SKM-1 (cell line): ENCODE results near the gene RGS16.

Experiments used
- DNase-seq: peaks from one replicate; lab custom pipeline; 2025; ENCODE audit not compliant: unreplicated experiment; lab: John Stamatoyannopoulos, UW

The RGS16 gene

DNA sequence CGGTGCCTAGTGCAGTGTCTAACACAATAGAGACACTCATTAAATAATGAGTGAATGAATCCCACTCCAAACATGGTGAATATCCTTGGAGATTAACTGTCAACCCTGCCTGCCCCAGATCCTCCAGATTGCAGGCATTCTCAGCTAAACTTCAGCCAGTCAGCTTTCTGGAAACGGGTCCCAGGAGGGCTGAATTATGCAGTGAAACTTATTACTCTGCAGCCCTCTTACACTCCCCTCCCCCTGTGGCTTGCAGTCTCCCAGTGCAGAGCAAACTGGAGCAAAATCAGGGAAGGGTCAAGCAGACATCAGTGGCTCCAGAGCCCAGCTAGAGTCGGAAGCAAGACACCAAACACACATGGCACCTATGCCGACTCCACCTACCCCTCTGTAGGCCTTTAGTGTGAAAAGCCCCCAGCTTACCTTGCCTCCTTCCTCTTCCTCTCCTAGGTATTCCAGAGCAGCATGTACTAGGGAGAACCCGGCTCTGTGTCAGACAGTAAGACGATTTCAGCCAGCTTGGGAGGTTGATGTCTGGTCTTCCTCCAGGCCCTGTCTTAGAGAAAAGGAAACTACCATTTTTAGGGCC lies 6.5 kb upstream of the RGS16 start:
- DNase-seq, result no peak

DNA sequence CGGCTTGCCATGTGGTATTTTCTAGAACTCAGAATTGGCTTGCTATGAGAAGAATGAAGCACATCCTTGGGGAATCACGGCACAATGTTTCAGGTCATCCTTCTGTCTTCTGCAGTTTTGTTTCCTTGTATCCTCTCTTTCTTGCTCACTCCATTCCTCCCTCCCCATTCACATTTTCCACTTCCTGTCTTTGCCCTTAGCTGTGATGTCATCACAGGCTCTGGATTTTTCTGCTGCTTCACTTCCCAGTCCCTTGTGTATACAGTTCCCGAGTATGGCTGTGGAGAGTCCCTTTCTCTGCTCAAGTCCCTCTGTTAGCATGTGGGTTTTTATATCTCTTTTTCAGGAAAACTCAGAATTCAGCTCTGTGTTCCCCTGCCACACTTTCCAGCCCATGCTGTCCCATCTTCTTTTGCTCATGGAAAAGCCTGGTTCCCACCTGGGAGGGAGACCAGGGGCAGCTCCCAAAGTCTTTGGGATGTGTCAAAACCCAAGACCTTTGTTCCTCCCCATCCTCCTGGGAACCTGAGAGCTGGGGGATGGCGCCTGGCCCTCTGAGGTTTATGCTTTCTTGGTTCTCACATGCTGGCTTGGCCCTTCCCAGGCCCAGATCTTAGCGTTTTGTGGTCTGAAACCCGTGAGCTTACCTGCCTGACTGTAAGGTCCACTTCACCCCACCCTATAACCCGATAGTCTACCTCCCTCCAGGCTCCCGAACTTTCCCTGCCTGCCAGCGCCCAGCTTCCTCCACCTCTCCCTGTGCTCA lies 4.8 kb upstream of the RGS16 start:
- no peak for DNase-seq

DNA sequence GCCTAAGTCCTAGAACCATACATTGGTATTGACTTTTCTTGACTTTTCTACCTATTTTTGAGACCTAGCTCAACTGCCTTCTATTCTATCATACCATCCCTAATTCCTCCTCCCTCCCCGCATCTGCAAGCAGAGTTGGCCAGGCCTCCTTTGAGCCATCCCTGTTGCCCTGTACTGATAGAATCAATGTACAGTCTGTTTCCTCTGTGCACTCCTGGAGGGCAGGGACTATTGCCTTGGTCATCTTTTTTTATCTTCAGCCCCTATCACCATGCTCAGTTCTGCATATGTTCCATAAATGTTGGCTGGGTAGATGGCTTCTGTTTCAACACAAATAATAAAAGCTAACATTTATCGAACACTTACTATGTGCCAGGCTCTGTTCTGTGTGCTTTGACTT lies 4.0 kb upstream of the RGS16 start:
- DNase-seq, result no peak

DNA sequence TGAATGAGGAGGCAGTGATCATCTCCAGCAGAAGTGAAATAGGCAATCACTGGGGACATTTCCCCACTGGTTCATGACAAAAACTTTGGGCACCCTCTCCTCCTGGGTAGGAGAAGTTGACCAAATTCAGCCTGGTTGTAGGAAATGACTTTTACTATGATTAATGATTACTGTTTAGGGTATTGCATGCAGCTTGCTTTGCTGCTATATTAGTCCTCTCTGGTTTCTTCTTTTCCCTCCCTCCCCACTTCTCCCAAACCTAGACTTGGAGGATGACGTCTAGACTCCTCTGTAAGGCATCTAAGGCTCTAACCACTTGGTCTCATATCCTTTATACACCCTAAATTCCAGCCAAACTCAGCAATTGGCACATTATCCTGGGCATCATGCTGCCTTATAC lies 3.4 kb upstream of the RGS16 start:
- DNase-seq, result no peak

DNA sequence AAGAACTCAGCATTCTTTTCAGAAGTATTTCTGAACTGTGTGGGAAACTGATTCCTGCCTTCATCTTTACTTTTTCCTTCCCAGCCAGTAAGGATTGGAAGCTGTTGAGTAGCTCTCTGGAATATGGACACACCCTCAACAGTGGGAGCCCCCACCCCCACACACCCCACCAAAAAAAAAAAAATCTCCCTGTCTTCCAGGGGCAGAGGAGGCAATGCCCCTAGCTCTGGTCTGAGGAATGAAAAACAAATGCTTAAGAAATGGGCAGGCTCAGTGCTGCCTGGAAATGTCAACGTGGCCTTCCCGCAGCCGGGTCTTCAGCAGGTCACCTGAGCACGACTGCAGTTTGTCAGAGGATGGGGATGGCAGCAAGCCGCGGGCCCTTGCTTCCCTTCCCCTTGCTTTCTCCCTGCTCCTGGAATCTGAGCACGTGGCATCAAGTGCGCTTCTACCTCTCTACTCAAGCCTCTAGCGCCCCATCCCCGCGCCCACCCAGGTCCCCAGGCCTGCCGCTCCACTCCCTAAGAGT lies 479 bp downstream of the RGS16 start:
- DNase-seq, result no peak

DNA sequence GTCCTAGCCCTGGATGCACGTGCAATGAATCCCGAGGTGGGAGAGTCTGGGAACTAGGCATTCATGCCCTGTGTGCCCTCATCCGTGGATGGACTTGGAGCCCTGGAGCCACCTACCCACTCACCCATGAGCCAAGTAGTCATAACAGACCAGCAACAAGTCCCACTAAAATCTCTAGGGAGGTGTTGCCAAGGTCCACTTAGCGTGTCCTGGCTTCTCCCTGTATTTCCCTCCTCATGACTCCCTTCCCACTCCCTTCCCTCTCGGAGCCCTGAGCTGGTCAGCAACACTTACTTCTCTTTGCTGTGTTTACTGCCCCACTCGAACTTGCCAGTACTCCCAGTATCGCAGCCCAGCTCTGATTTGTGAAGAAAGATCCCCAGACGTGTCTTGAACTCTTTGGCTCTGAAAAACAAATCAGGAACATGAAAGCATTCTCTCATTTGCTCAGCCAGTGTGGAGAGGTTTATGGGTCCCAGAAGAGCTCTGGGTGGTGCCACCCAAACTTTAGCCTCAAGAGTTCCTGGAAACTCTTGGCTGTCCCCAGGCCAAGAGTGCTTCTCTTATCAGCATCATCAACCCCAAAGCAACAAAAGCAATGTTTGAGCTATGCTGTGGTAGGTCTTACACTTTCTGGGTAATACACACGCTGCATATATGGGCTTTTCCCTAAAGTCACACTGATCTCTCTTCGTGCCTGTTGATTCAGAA lies 1.1 kb downstream of the RGS16 start:
- DNase-seq, result no peak

DNA sequence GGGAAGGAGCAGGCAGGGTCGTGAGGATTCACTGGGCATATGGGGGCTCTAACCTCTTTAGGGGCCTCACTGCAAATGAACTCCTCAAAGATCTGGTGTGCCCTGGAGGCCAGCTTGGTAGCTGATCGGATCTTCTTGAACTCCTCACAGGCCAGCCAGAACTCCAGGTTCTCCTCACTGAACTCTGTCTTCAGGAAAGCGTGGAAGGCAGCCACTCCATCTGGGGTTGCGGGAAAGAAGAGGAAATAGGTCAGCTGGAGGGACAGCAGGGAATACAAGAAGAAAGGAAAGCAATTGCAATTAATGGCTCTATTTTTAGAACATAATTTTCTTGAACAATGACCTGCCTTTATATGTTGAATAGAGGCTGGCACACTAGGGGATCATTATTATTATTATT lies 2.3 kb downstream of the RGS16 start:
- DNase-seq, result no peak

DNA sequence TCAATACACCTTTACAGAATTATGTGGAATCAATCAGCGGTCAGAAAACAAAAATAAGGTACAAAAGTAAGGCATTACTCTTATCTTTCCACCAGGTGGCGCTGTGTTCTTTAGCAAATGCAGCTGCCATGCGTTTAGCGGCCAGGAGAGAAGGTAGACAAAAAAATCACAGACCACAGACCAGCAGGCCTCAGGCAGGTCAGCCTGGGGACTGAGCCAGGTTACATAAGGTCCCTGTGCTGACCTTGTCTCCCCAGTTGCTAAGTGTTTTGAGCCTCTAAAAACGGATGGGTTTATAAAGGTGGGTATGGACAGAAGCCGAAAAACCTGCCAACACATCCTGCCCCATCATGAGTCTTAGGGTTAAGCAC lies 2.8 kb downstream of the RGS16 start:
- peak; percentile 89 for DNase-seq

DNA sequence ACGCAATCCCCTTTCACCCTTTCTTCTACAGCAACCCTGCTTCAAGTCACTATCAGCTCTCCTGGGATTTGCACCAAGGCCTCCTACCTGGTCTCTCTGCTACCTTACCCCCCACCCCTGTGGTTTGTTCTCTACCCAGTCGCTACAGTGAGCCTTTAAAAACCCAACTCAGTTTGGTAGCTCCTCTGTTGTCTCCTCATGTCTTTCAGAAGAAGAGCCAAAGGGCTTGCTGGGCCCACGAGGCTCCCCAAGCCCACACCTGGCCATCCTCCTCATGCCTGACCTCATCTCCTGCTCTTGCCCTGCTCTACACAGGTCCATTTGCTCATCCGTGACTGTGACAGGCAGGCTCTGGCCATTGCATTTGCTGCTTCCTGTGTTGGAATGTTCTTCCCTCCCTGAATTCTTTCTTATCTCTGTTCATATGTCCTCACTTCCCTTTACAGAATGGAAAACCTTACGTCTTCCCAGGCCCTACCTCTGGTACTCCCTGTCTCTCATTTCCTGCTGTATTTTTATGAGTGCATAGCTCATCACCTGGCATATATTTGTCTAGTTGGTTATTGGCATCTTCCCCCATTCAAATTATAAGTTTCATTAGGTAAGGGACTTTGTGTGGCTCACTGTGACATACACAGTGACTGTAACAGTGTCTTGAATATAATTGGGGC lies 3.3 kb downstream of the RGS16 start:
- DNase-seq, result no peak

DNA sequence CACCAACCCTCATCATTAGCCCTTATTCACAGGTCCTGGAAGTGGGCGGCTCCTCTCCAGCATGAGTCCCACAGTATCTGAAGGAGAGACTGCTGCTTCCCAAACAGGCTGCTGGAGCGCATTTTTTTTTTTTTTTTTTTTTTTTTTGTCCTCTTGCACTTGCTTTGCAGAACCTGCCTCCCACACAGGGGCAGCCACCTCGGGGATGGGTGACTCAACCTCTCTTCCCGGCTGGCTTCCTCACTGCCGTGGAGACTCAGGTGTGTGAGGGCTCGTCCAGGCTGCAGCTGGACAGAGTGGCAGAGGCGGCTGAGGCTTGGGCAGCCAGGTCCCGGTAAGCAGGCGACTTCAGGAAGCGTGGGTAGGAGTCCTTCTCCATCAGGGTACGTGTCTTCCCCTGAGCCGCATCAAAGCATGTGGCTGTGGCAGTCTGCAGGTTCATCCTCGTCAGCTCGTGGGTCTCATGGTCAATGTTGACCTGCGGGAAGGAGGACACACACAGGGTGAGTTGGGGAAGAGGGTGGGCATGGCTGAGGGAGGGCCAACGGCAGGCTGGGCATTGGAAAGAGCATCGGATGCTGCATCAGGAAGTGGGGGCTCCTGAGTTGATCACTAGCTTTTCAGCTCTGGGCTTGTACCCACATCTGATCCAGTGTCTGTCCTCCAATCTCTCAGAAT lies 4.0 kb downstream of the RGS16 start:
- no peak for DNase-seq

DNA sequence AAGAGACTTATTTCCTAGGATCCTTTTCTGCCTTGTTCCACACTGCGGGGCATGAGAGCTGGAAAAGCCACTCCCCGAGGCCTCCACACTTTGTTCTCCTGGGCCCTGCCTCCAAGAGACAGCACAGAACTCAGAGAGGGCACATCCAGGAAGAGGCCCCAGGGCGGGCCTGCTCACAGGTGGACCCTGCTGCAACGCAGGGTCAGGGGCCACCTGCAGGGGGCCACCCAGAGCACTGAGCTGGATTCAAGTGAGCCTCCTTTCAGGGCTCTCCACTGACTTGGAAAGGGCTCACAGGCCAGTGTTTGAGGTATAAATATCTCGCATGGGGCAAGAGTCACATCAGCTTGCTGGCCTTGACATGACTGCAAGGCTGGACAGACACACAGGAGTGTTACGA lies 4.8 kb downstream of the RGS16 start:
- no peak for DNase-seq

DNA sequence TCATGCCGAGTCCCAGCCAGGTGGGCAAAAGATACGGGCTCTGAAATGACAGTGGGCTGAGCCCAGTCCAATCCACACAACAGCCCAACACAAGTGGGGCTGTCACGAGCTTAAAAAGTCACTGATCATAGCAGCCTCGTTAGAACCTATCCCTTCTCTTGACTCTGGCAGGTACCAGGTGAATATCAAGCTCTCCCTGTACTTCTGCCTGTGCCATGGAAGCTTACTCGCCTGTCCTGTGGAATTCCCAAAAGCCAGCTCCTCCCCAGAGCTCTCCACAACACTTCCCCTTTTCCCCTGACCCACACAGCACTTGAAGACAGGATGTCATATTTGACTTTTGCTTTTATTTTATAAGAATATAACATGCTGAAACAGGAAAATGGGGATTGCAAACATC lies 5.9 kb downstream of the RGS16 start:
- DNase-seq, result no peak

DNA sequence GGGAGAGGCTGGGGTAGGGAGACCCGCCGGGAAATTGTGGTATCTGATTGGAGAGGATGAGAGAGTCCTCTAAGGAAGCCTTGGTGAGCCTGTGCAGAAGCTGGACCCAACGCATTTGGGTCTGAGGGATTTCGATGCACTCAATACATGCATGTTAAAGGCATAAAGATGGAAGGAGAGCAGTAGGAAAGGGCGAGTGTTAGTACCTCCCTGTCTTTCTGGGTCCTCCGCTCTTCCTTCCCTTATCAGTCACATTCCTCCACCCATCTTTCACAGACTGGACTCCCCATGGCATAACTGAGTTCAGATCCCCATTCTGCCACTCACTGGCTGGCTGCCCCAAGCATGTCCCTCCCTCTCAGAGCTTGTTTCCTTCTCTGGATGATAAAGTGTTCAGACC lies 7.3 kb downstream of the RGS16 start:
- no peak for DNase-seq

DNA sequence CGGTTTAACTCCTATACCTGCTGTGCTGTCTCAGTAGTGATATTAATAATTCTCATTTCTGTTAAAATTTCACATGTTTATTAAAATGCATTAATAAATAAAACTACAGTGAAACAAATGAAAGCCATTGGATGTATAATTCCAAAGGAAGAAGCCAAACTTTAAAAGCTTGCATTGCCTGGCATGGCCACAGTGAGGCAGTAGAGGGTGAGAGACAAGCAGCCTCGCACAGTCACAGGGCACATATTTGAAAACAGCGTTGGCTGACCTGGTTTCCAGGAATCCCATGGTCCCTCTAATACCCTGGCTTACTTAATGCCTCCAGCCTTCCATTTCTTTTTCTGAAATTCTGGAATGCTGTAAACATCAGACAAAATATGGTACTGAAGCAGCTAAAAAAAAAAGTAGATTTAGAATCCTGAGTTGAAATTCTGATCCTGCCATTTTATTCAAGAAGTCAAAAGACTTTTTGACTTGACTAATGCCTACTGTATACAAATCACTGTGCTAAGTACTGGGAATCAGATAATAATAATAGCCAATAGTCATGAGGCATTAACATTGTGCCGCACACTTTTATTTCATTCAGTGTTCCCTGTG lies 8.4 kb downstream of the RGS16 start:
- DNase-seq, result peak; percentile 55

DNA sequence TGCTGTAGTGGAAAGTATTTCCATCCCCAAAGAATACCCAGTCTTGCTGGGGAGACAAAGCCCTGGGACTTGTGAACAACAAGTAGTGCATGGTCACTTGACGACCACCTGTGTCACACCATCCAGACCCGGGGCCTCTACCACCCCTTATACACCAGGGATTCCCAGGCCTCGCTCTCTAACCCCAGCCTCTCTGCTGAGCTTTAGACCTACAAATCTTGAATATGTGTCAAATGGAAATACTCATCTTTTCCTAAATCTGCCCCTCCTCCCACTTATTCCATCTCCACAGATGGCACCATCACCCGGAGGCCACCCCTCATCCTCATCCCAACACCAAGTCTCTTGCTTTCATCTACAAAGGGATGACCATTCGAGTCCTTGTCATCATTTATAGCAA lies 14.3 kb downstream of the RGS16 start:
- no peak for DNase-seq

DNA sequence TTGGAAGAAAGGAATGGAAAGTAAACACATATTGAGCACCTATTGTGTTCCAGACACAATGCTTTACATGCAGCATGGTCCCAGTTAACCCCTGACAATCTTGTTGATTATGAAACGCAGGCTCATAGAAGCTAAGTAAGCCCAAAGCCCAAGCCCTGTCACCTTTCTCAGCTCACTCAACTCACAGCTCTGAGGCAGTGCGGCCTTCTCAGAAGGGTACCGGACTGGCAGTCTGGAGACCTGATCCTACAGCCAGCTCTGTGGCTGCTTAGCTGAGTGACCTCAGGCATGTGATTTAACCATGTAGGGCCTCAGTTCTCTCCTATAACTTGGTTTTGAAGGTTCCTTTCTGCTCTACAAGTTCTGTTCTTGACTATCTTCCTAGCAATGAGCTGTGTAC lies 14.7 kb downstream of the RGS16 start:
- DNase-seq, result no peak

DNA sequence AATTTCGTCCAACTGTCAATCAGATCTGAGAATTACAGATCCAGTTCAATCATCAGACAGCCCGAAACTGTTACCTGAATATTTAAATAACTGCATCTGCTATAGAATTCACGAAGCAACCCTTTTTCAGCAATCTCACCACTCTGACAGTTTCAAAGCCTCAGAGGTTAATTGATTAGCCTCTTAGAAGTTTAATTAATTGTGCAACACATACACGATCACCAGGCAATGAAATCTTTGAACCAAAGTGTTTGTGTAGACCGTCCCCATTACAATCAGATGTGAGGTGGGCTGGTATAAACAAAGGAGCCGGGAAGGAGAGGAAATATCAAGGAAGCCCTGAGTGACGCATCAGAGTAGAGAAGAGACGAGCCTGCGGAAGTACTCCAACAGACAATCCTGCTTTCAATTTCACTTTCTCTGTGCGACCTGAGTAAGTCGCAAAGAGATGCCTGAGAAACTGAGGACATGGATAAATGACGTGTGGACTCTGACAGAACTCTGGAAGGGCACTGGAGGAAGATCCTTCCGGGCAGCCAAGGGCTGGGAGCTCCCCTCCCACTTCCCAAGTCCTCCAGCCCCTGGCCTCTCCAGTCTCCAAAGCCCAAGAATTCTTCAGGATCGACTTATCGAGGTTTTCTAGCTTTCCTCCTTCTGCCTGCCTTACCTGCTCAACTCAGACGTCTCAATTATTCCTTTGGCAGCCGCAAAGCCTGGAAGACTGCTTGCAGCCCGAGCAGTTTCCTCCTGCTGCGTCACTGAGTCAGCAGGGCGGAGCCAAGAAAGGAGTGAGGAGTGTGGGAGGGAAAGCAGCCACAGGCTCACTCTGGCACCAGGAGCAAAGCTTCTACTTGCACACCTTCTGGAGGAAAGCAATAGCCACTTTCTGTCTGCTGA lies 15.4 kb downstream of the RGS16 start, which contains the start of gene RNASEL:
RNASEL (minus strand) TSS at position 757 of the 897 bp plus-strand sequence. CDS start 2,450 bp downstream, outside the sequence.
- DNase-seq, result peak; percentile 70

DNA sequence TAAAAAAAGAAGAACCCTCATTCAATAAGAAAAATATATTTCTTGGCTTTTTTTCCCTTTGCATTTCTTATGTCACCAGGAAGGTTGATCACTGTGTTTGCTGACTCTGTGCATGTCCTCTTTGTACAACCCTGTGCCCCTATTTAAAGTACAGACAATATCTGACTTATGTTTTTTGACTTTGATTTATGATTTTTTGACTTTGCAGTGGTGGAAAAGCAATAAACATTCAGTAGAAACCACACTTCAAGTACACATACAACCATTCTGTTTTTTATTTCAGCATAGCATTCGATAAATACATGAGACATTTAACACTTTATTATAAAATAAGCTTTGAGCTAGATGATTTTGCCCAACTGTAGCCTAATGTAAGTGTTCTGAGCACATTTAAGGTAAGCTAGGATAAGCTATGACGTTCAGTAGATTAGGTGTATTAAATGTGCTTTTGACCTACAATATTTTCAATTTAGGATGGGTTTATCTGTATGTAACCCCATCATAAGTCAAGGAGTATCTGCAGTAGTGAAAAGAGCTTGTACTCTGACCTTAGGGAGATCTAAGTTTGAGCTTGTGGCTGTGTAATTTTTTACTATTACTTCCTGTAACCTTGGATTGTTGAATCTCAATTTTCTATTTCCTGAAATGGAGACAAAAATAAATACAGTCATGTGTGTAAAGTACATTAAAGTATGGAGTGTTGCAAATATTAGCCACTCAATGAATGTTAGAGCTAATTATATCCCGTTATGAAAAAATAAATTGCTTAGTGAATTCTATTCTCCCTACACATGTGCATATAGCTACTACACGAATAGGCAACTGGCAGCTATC lies 16.3 kb downstream of the RGS16 start:
- no peak for DNase-seq

DNA sequence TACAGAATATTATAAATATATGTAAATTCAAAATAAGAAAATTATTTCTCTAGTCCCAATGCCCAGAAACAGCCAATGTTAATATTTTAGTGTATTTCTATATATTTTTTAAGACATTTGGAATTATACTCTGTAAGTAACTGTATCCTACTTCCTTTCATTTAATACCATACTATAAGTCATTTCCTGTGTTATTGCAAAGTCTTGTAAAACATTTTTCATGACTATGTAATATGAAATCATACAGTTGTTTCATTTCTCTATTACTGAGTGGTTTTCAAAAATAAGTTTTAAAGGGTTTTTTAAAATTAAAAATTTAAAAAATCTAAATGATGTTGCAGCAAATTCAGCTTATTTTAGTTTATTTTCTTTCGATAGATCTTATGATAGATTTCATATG lies 17.1 kb downstream of the RGS16 start:
- no peak for DNase-seq
